ENCODE measurements around the gene UNC5C.

The UNC5C gene

DNA sequence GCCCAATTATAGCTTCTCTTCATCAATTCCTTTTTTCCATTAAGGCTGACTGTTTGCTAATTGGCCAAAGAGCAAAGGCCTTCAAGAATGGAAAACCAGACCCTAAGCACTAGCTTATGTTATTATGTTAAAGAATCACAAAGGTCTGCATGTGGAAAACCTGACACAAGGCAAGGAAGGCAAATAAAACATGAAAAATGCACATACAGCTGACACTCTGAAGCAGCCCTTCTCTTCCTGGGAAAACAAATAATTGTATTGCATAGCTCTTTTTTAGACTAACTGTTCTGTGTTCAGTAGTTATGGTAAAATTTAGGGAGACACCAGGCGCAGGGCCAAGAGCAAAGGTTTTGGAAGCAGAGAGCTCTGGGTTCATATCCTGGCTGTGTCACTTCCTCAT, 223.1 kb downstream of the UNC5C start:
- DNase-seq (ENCODE audit: low spot score): no peak

DNA sequence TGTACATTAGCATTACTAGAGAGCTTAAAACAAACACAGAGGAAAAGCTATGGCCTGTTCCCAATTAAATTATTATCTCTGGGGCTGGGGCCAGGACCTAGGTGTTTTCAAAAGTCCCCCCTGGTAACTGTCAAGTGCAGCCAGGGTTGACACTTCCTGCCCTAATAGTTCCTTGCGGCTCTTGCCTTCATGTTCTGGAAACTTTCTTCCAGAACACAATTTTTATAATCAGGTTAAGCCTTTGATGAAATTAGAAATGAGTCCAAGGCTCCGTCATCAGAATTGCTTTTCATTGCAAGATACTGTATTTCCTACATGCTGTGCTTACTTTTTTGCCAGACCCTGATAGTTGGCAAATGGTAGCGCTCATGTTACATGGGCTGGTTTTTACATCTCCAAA, 229.6 kb downstream of the UNC5C start:
- DNase-seq (ENCODE audit: low spot score): no peak

- no peak for DNase-seq (ENCODE audit: low spot score)
These were observed 230.3 kb downstream of the UNC5C start for GRCh38 chr4:95318483-95318882.

DNA sequence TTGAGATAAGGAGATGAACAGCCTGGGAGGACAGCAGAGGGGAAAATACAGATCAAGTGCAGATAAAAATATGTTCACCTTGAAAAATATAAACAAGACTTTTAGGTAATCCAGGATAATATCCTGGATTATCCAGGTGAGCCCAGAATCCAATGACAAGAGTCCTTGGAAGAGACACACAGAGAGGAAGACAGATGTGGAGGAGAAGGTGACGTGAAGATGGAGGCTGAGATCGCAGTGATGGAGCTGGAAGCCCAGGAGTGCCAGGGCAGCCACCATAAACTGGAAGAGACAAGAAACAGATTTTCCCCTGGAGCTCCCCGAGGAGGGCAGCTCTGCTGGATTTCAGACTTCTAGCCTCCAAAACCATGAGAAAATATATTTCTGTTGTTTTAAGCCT, 230.7 kb downstream of the UNC5C start:
- DNase-seq (ENCODE audit: low spot score): no peak

GRCh38 chr4:95317085-95317793, 231.5 kb downstream of the UNC5C start:
- no peak for DNase-seq (ENCODE audit: low spot score)

DNA sequence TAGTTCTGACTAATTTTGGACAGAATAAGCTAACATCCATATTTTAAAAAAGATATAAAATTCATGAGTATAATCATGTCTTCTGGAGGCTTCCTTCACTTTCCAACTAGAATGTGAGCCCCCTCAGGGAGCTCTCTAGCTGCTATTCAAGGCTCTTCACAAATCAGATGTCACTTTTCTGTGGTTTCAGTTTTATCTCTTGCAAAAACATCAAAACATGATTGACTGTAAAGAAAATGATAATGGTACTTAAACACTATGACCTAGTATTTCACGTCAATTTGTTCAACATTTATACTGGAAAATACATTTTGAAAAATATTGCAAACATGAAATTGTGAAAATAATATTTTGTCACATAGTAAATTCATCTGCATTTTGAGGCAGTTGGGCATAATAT, 234.2 kb downstream of the UNC5C start:
- no peak for DNase-seq (ENCODE audit: low spot score)

GRCh38 chr4:95304898-95305297, 243.9 kb downstream of the UNC5C start:
- DNase-seq (ENCODE audit: low spot score): no peak

DNA sequence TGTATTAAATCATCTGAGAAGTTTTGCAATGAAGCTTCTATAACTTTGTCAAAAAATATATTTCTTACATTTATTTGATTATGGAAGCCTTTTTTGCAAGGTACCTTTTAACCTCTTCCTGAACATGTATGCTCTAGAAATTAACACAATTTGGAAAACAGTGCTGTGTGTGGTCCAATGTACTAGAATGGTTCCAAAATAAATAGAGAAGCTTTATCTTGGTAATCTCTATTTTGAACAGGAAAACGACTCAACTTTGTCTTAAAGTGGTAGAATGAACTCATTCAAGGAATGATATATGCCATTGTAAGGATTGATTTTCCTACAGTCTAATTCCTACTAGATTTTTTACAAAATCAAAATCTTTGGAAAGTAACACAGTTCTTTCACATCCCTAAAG, 248.5 kb downstream of the UNC5C start:
- no peak for DNase-seq (ENCODE audit: low spot score)

GRCh38 chr4:95296052-95296451, 252.7 kb downstream of the UNC5C start:
- no peak for DNase-seq (ENCODE audit: low spot score)

- no peak for DNase-seq (ENCODE audit: low spot score)
These were observed 253.6 kb downstream of the UNC5C start for GRCh38 chr4:95295157-95295556.

DNA sequence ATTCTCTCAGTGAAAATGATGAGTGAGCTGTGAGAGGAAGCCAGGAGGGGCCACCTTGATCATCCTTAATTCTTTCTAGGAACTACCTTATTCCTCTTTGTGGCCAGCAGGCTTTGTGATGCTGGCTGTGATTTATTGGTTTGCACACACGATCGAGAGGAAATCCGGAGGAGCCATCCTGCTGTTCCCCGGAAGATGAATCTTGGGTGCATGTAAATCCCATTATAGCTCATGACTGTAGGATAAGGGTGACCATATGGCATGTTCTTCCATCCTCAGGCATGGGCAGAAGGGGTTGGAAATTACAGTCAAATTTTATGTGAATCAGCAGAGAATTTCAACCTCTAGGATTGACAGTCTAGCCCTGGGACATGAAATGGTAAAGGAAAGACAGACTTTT, 254.5 kb downstream of the UNC5C start:
- no peak for DNase-seq (ENCODE audit: low spot score)

DNA sequence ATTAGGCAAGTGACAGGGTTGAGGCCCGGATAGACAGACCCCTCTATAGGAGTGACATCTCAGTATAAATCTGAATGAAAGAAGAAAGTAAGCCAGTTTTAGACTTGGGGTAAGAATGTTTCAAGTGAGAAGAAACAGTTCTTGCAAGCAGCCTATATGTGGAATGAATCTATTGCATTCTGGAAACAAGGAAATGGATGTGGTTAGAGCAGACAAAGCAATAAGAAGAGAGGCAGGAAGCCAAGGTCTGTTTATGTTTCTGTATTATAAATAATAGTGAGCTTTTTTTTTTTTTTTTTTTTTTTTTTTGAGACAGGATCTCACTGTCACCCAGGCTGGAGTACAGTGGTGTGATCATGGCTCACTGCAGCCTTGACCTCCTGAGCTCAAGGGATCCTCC, 255.8 kb downstream of the UNC5C start:
- peak; percentile 19 for DNase-seq (ENCODE audit: low spot score)

DNA sequence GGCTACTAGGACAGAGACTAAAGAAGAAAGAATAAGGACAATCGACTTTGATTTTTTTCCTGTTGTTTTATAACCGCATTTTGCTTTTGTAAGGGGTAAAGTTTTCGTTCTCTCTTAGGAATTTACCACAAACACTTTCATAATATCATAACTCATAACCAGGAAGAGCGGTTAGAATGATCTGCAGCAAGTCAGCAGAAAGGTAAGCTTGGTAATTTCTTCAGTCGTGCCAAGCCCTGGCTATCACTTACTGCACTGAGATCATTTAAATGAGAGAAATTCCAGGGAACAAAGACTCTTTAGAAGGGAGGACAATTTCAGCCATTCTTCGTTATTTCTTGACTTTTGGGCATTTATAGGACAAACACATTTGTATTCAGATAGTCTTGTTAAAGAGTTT, 258.1 kb downstream of the UNC5C start:
- DNase-seq (ENCODE audit: low spot score): peak; percentile 32

DNA sequence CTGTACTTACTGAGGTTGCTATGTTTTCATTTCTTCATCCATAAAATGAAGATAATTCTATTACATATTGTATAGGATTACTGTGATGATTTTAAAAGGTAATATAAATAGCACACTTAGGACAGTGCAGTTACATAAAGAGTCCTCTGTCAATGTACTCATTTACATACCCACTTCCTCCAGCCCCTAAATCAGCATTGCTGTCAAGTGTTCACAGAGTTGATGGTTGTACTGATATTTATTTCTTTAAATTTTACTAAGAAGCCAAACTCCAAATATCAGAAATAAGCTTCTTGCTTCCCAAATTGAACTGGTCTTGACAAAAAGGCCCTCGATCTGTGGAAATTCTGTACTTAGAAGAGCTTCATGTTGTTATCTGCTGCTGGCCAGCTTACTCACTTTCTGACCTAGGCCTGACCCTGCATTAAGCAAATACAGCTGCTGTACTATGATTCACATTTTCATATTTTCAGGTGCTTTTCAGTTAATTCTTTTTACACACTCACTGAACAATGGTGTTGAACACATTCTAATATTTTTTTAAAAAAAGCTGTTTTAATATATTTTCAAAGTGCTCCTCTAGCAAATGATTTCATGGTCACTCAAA, 259.6 kb downstream of the UNC5C start:
- no peak for DNase-seq (ENCODE audit: low spot score)

- no peak for DNase-seq (ENCODE audit: low spot score)
These were observed 260.2 kb downstream of the UNC5C start for GRCh38 chr4:95288552-95288951.

GRCh38 chr4:95285797-95286196, 263.0 kb downstream of the UNC5C start:
- DNase-seq (ENCODE audit: low spot score): no peak

- no peak for DNase-seq (ENCODE audit: low spot score)
These were observed 264.1 kb downstream of the UNC5C start for GRCh38 chr4:95284655-95285054.

GRCh38 chr4:95283320-95283719, 265.5 kb downstream of the UNC5C start:
- DNase-seq (ENCODE audit: low spot score): no peak

DNA sequence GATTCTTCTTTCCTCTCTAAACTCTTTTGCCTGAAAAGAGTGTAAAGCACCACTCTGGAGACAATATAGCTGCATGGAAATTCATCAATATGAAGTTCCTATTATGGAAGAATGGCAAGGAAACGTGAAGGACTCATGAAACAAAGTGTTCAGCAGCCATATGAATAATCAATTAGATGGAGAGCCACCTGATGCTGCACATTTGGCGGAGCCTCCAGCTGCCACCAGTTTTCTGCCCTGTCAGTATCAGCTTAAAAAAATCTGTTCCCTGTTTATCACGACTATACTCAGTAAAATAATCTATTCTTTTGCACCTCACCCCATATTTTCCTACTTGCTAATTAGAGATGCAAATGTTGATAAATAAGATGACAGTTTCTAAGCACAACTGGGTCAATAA, 276.0 kb downstream of the UNC5C start:
- no peak for DNase-seq (ENCODE audit: low spot score)

GRCh38 chr4:95272036-95272435, 276.7 kb downstream of the UNC5C start:
- no peak for DNase-seq (ENCODE audit: low spot score)

DNA sequence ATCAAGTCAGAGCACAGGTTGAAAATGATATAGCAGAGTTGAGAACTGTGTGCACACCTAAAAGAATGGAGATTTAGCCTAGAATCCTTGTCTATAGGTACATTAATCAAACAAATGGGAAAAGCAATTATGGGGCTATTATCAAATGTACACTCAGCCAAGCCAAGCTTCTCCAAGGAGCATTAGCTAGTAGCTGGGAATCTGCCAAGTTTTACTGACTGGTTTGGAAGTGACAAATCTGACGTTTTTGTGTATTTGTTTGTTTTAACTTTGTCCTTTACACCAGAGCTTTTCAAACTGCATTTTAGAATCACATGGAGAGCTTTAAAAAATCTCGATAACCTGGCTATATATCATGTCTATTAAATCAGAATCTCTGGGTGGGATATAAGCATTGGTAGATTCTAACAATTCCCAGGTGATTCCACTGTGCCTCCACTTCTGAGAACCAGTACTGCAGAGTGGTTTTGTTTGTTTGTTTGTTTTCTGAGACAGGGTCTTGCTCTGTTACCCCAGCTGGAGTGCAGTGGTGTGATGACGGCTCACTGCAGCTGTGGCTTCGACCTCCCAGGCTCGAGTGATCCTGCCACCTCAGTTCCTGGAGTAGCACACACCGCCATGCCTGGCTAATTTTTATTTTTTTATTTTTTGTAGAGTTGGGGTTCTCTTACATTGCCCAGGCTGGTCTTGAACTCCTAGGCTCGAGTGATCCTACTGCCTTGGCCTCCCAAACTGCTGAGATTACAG, 279.8 kb downstream of the UNC5C start:
- DNase-seq (ENCODE audit: low spot score): no peak

GRCh38 chr4:95267081-95267480, 281.7 kb downstream of the UNC5C start:
- DNase-seq (ENCODE audit: low spot score): no peak

All from activated CD4-positive, alpha-beta T cell treated with anti-CD3 and anti-CD28 coated beads, Interleukin-2, Interleukin-4, amounts not matched to agents 100 ng/mL and 50 ng/mL, durations not matched to agents 16 hours and 8 hours (primary cell).